TTC549 (cell line): ENCODE data around the gene EPB41L3.
"Not testable (repeated sequence)": the region's sequence is repeated elsewhere in the genome, so short reads cannot be mapped to it uniquely, and the experiment has no call there.

Source experiments
- FAIRE-seq: peaks from 2 replicates; lab custom pipeline; 2012; peaks lifted over from hg19 to GRCh38; lab: Jason Lieb, UNC

Gene EPB41L3

GRCh38 chr18:5496305-5496704, 47.5 kb downstream of the EPB41L3 start:
- FAIRE-seq: no peak

GRCh38 chr18:5490753-5491480, 52.9 kb downstream of the EPB41L3 start:
- FAIRE-seq: no peak

GRCh38 chr18:5488844-5489243, 55.0 kb downstream of the EPB41L3 start:
- FAIRE-seq: no peak

- FAIRE-seq: not testable (repeated sequence)
Measured at GRCh38 chr18:5488044-5488443, 55.8 kb downstream of the EPB41L3 start.

- FAIRE-seq: no peak
Measured at GRCh38 chr18:5484526-5484925, 59.3 kb downstream of the EPB41L3 start.

GRCh38 chr18:5481621-5482020, 62.2 kb downstream of the EPB41L3 start:
- no peak for FAIRE-seq

GRCh38 chr18:5478261-5478660, 65.5 kb downstream of the EPB41L3 start:
- no peak for FAIRE-seq

- no peak for FAIRE-seq
Measured at GRCh38 chr18:5476961-5477800, 66.6 kb downstream of the EPB41L3 start.

GRCh38 chr18:5475267-5475666, 68.5 kb downstream of the EPB41L3 start:
- no peak for FAIRE-seq

- no peak for FAIRE-seq
Measured at GRCh38 chr18:5469340-5469739, 74.5 kb downstream of the EPB41L3 start.

GRCh38 chr18:5468394-5468793, 75.4 kb downstream of the EPB41L3 start:
- FAIRE-seq: no peak

GRCh38 chr18:5467671-5468070, 76.1 kb downstream of the EPB41L3 start:
- FAIRE-seq: no peak

GRCh38 chr18:5466256-5466655, 77.5 kb downstream of the EPB41L3 start:
- FAIRE-seq: no peak

GRCh38 chr18:5464251-5464650, 79.5 kb downstream of the EPB41L3 start:
- FAIRE-seq: no peak

GRCh38 chr18:5463831-5464230, 80.0 kb downstream of the EPB41L3 start:
- FAIRE-seq: no peak

GRCh38 chr18:5463390-5463789, 80.4 kb downstream of the EPB41L3 start:
- no peak for FAIRE-seq

GRCh38 chr18:5462227-5462626, 81.6 kb downstream of the EPB41L3 start:
- no peak for FAIRE-seq

- FAIRE-seq: no peak
Measured at GRCh38 chr18:5461041-5461440, 82.8 kb downstream of the EPB41L3 start.

- FAIRE-seq: no peak
Measured at GRCh38 chr18:5457462-5457957, 86.3 kb downstream of the EPB41L3 start.

GRCh38 chr18:5456577-5457461, 87.0 kb downstream of the EPB41L3 start:
- no peak for FAIRE-seq

- no peak for FAIRE-seq
Measured at GRCh38 chr18:5455674-5456073, 88.1 kb downstream of the EPB41L3 start.

- no peak for FAIRE-seq
Measured at GRCh38 chr18:5452943-5453443, 90.8 kb downstream of the EPB41L3 start.
